ENCODE data around the gene IREB2. TPM values are rescaled to one million over a fixed set of nuclear protein-coding genes. Genes with fewer than 3 reads are reported as not detected.
A peak's percentile ranks its signal among the peaks of the same experiment; 100 is the strongest.

The IREB2 gene
- total and polyA plus RNA-seq, 4 experiments from 2014 or later, result 7.6 to 71.9 (median 42.2) TPM

GRCh38 chr15:78550815-78551214 is 112.8 kb downstream of the IREB2 start:
- H3K27ac Mint-ChIP-seq, result peak overlapping the region in 3 of 7 donors; percentile 4 to 86 (median 7)
- Histone ChIP-seq H3K36me3 (ENCODE audit: insufficient read depth, low read length) (peaks cover 38% of the 10 kb centered on the region), H3K27me3 (ENCODE audit: insufficient read depth, low read length) (no peaks in the 10 kb centered on the region), H3K27ac (ENCODE audit: low read depth, low read length) (no peak overlapping the region), H3K4me3 (ENCODE audit: low read length in 2 of 2) (no peak overlapping the region), H3K9me3 (ENCODE audit: control insufficient read depth in 1 of 2, low read length in 2 of 2) (no peaks in the 10 kb centered on the region), H3K4me1 (ENCODE audit: insufficient read depth, low read length) (no peaks in the 10 kb centered on the region)
- peaks cover 19 to 49% of the 10 kb centered on the region in 2 donors for H3K36me3 Mint-ChIP-seq
- DNase-seq, result no peak
- intact Hi-C loops (cut with micrococcal nuclease), result no loop called here
- H3K4me3 Mint-ChIP-seq, result no peak overlapping the region
- ChIA-PET POLR2A (ENCODE audit: partially characterized antibody) (interaction anchor here (1.5 to 3.0 kb wide), 2 partner anchors 10 to 12 kb away, joined by 4 to 20 read pairs; partner anchors contain the start of gene PSMA4), CTCF (ENCODE audit: partially characterized antibody) (no interaction called here)
- no peaks in the 10 kb centered on the region for H3K9me3 Mint-ChIP-seq
- no peaks in the 10 kb centered on the region for H3K27me3 Mint-ChIP-seq
- peaks cover 0 to 3% (median 1%) of the 10 kb centered on the region in 4 donors for H3K4me1 Mint-ChIP-seq

Other genes starting within 250 kb of the IREB2 start
- not detected for gene ACSBG1, start 203.7 kb upstream of the IREB2 start, total RNA-seq
- not detected for gene ACSBG1, start 203.7 kb upstream of the IREB2 start, polyA plus RNA-seq
- gene DNAJA4, start 173.7 kb upstream of the IREB2 start, total RNA-seq, result 10 to 100 TPM; 31.5 to 32.8 TPM
- gene DNAJA4, start 173.7 kb upstream of the IREB2 start, polyA plus RNA-seq, result 10 to 100 TPM in 1 of 2 donors, 1 to 10 TPM in 1; 7.8 to 12.0 TPM
- gene SKIC8, start 138.6 kb upstream of the IREB2 start, total RNA-seq, result 10 to 100 TPM; 43.6 to 45.5 TPM
- gene SKIC8, start 138.6 kb upstream of the IREB2 start, polyA plus RNA-seq, result 100 to 1,000 TPM in 1 of 2 donors, 10 to 100 TPM in 1; 77.7 to 145 TPM
- gene CRABP1, start 97.9 kb upstream of the IREB2 start, total RNA-seq, result not detected
- not detected for gene CRABP1, start 97.9 kb upstream of the IREB2 start, polyA plus RNA-seq
- 1 to 10 TPM; 4.8 to 5.7 TPM for gene HYKK, start 69.4 kb downstream of the IREB2 start, total RNA-seq
- gene HYKK, start 69.4 kb downstream of the IREB2 start, polyA plus RNA-seq, result 1 to 10 TPM; 1.8 to 5.4 TPM
- 10 to 100 TPM; 89.8 to 91.7 TPM for gene PSMA4, start 102.2 kb downstream of the IREB2 start, total RNA-seq
- gene PSMA4, start 102.2 kb downstream of the IREB2 start, polyA plus RNA-seq, result 100 to 1,000 TPM; 211 to 279 TPM
- 1 to 10 TPM; 1.3 to 1.6 TPM for gene CHRNA5, start 127.3 kb downstream of the IREB2 start, total RNA-seq
- under 1 TPM; 0.07 to 0.76 TPM for gene CHRNA5, start 127.3 kb downstream of the IREB2 start, polyA plus RNA-seq
- not detected for gene CHRNA3, start 182.8 kb downstream of the IREB2 start, total RNA-seq
- gene CHRNA3, start 182.8 kb downstream of the IREB2 start, polyA plus RNA-seq, result not detected
- not detected for gene CHRNB4, start 203.0 kb downstream of the IREB2 start, total RNA-seq
- not detected for gene CHRNB4, start 203.0 kb downstream of the IREB2 start, polyA plus RNA-seq

Data from CD4-positive, alpha-beta memory T cell (primary cell).